HAP-1 (cell line): ENCODE data around the gene RRN3.
A peak's percentile ranks its signal among the peaks of the same experiment; 100 is the strongest.
"Not testable (repeated sequence)": the region's sequence is repeated elsewhere in the genome, so short reads cannot be mapped to it uniquely, and the experiment has no call there.

ENCODE experiments used
- DNase-seq, 2 experiments: peaks; one replicate each; pipeline ENCODE4 v3.0.0-alpha.2; 2016 to 2020; ENCODE audit warnings: low spot score in 2 of 2
- H3K27me3 ChIP-seq: fragments of 250-450 bp; sonication (Bioruptor Pico); 2 replicates; pipeline ENCODE4 v1.5.1; 2020; ENCODE audit warnings: low read depth, mild to moderate bottlenecking, moderate library complexity
- H3K36me3 ChIP-seq: fragments of 250-450 bp; sonication (Bioruptor Pico); replicated peaks from 2 replicates; pipeline ENCODE4 v1.5.1; 2020; ENCODE audit warnings: mild to moderate bottlenecking
- H3K4me1 ChIP-seq: fragments of 250-450 bp; sonication (Bioruptor Pico); 2 replicates; pipeline ENCODE4 v1.5.1; 2020; ENCODE audit warnings: mild to moderate bottlenecking
- H3K4me3 ChIP-seq: fragments of 250-450 bp; sonication (Bioruptor Pico); 2 replicates; pipeline ENCODE4 v1.5.1; 2020; ENCODE audit warnings: mild to moderate bottlenecking, moderate library complexity
- H3K9me3 ChIP-seq: fragments of 250-450 bp; sonication (Bioruptor Pico); 2 replicates; pipeline ENCODE4 v1.5.1; 2020; ENCODE audit warnings: mild to moderate bottlenecking, moderate library complexity
- in situ Hi-C: fragments of 300-500 bp; cut with MboI; formaldehyde crosslinking; loops from 3 replicates; pipeline ENCODE4 v1.14.3; 2020; ENCODE audit warnings: low sequenced_read_pairs, inconsistent platforms, mixed read lengths

RRN3 gene

GRCh38 chr16:15031586-15031985 is 62.5 kb downstream of the RRN3 start:
- H3K4me3 ChIP-seq, result no peak overlapping the region
- no peak for DNase-seq
- no peaks in the 10 kb centered on the region for H3K27me3 ChIP-seq
- in situ Hi-C loops, result no loop called here
- no peaks in the 10 kb centered on the region for H3K9me3 ChIP-seq
- peaks cover 44% of the 10 kb centered on the region for H3K36me3 ChIP-seq
- H3K4me1 ChIP-seq, result peaks cover 6% of the 10 kb centered on the region

DNA sequence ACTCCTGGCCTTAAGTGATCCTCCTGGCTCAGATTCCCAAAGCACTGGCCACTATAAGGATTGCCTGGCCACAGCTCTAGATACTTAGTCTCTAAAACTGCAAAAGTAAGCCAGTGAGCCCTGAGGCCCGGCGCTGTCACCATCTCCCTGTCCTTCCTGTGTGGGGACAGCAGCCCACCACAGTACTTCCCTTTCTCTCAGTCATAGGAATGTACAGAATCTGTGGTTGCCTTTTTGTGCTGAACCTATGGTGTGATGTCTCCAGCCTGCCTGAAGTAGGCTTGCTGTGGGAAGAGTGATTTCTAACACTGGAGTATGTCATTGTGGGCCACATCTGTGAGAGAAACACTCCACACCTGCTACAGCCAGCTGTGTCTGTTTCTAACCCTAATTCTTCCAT is 62.9 kb downstream of the RRN3 start:
- H3K4me3 ChIP-seq, result no peak overlapping the region
- no peak for DNase-seq
- peaks cover 40% of the 10 kb centered on the region for H3K36me3 ChIP-seq
- H3K4me1 ChIP-seq, result peaks cover 6% of the 10 kb centered on the region
- H3K27me3 ChIP-seq, result no peaks in the 10 kb centered on the region
- no peaks in the 10 kb centered on the region for H3K9me3 ChIP-seq
- in situ Hi-C loops, result no loop called here

- H3K9me3 ChIP-seq, H3K4me1 ChIP-seq, H3K4me3 ChIP-seq, in situ Hi-C loops, H3K27me3 ChIP-seq, DNase-seq: not testable (repeated sequence)
- peaks cover 27% of the 10 kb centered on the region for H3K36me3 ChIP-seq
Observed at GRCh38 chr16:15029749-15030148, 64.3 kb downstream of the RRN3 start.

GRCh38 chr16:15028801-15029698 is 65.0 kb downstream of the RRN3 start:
- H3K36me3 ChIP-seq, result peaks cover 20% of the 10 kb centered on the region
- in situ Hi-C loops, H3K4me3 ChIP-seq, DNase-seq, H3K9me3 ChIP-seq, H3K4me1 ChIP-seq, H3K27me3 ChIP-seq: not testable (repeated sequence)

GRCh38 chr16:15028345-15028715 is 65.7 kb downstream of the RRN3 start:
- H3K27me3 ChIP-seq, in situ Hi-C loops, H3K9me3 ChIP-seq, H3K4me3 ChIP-seq, DNase-seq, H3K4me1 ChIP-seq: not testable (repeated sequence)
- peaks cover 13% of the 10 kb centered on the region for H3K36me3 ChIP-seq

GRCh38 chr16:15027503-15028344 is 66.3 kb downstream of the RRN3 start:
- H3K4me3 ChIP-seq, H3K4me1 ChIP-seq, H3K27me3 ChIP-seq, DNase-seq, in situ Hi-C loops, H3K9me3 ChIP-seq: not testable (repeated sequence)
- H3K36me3 ChIP-seq, result peaks cover 10% of the 10 kb centered on the region

DNA sequence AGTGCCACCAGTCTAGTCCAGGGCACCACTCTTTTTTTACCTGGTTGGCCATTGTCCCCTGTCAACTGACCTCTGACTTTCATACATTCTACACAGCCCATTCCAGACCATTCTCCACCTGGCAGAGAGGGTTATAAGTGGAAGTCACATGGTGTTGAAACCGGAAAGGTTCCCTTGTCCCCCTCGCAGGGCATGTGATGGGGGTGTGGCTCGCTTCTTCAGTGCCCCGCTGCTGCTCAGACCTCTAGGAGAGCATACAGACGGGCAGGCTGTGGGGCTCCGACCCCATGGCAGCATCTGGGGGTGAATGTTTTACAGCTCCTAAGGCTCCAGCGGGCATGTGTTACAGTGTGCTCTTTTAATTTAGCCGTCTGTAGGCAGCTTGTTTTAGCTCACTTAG is 67.0 kb downstream of the RRN3 start:
- H3K4me1 ChIP-seq, DNase-seq, H3K36me3 ChIP-seq, H3K27me3 ChIP-seq, H3K9me3 ChIP-seq, H3K4me3 ChIP-seq, in situ Hi-C loops: not testable (repeated sequence)

DNA sequence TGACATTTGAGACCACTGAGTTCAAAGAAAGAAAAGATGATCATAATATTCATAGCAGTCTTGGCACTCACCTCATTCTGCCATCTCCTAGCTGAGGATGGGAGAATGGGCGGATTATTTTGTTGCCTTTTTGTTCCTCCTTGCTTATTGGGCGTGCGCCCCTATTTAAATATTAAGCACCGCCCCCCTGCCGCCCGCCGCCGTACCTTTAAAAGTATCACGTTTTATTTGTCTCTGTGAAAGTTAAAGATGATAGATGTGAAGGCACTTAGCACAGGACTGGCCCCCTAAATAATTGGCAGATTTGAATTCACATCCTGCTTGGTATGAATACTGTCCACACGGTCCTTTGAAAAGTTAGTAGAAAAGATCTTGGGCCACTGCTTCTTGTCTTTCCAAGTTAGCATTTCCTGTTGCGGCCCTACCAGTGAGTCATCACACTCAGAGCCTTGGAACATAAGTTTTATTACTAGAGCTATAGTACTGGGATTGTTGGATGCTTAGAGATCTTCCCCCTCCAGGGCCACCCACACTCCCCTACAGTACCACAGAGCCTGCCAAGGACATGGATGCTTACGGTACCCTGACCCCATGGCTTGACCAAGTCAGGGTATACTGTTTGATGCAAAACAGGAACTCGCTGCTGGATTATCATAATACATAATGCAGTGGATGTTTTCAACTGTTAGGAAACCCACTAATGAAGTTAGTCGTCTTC is 68.7 kb downstream of the RRN3 start:
- H3K9me3 ChIP-seq, DNase-seq, H3K36me3 ChIP-seq, H3K4me3 ChIP-seq, H3K4me1 ChIP-seq, in situ Hi-C loops, H3K27me3 ChIP-seq: not testable (repeated sequence)

- in situ Hi-C loops, H3K36me3 ChIP-seq, H3K9me3 ChIP-seq, H3K4me1 ChIP-seq, DNase-seq, H3K4me3 ChIP-seq, H3K27me3 ChIP-seq: not testable (repeated sequence)
Observed at GRCh38 chr16:15024858-15025199, 69.2 kb downstream of the RRN3 start.

GRCh38 chr16:15023381-15024077 is 70.5 kb downstream of the RRN3 start:
- H3K4me3 ChIP-seq, H3K27me3 ChIP-seq, in situ Hi-C loops, H3K9me3 ChIP-seq, DNase-seq, H3K36me3 ChIP-seq, H3K4me1 ChIP-seq: not testable (repeated sequence)

DNA sequence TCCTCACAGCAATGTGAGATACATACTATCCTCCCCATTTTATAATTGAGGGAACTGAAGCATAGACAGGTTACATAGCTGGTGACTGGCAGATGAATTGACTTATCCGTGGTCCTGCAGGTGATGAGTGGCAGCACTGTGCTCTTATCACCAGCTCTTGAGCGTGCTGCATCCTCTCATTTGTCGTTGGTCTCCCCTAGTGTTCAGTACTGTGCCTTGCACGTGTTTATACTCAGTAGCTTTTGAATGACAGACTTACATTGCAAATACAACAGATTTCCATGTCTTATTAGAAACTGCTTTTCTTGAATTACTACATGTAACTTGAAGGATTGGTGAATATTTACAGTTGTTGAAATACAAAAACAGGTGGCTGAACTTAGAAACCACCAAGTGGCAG is 71.9 kb downstream of the RRN3 start:
- H3K36me3 ChIP-seq, H3K9me3 ChIP-seq, in situ Hi-C loops, H3K4me3 ChIP-seq, H3K27me3 ChIP-seq, H3K4me1 ChIP-seq: not testable (repeated sequence)
- peak in 1 of 2 experiments; percentile 27 for DNase-seq

DNA sequence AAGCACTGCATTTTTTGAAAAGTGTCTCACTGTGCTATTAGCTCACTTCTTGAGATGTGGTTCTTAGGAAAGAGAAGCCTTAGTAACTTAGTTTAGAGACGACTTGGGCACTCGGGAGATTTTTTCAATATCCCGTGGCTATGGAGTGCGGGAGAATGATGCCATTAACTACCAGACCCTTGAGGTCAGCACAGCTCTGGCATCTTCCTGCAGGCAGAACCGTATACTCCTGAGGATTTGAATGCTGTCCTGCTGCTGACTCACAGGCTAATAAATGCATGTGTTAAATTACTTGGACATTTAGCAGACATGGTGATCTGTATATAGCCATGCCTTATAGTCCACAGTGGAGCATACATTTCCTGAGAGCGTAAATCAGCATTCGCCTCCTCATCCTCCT is 72.6 kb downstream of the RRN3 start:
- H3K4me1 ChIP-seq, DNase-seq, H3K9me3 ChIP-seq, H3K27me3 ChIP-seq, in situ Hi-C loops, H3K36me3 ChIP-seq, H3K4me3 ChIP-seq: not testable (repeated sequence)

- H3K4me1 ChIP-seq, H3K27me3 ChIP-seq, H3K36me3 ChIP-seq, H3K4me3 ChIP-seq, H3K9me3 ChIP-seq, DNase-seq, in situ Hi-C loops: not testable (repeated sequence)
Observed at GRCh38 chr16:15016951-15017580, 77.0 kb downstream of the RRN3 start.
